IPS DF 6.9 (cell line): ENCODE results near the gene APAF1.
"Not testable (repeated sequence)": the region's sequence is repeated elsewhere in the genome, so short reads cannot be mapped to it uniquely, and the experiment has no call there.

ENCODE experiments used
- DNase-seq: peaks from one replicate; pipeline ENCODE4 v3.0.0-alpha.2; 2013; ENCODE audit warnings: low read depth, low spot score
- H3K27ac ChIP-seq: one replicate; pipeline ENCODE4 v1.5.1; 2013; ENCODE audit warnings: low read length, control low read depth
- H3K27me3 ChIP-seq: 2 replicates; pipeline ENCODE4 v1.6.1; 2013; ENCODE audit warnings: mild to moderate bottlenecking, low read length; ENCODE audit not compliant: control insufficient read depth, insufficient read depth
- H3K36me3 ChIP-seq: 2 replicates; pipeline ENCODE4 v1.6.1; 2013; ENCODE audit warnings: low read length; ENCODE audit not compliant: control insufficient read depth, insufficient read depth
- H3K4me1 ChIP-seq: 2 replicates; pipeline ENCODE4 v1.6.1; 2013; ENCODE audit warnings: low read length; ENCODE audit not compliant: control insufficient read depth, insufficient read depth
- H3K4me3 ChIP-seq: 2 replicates; pipeline ENCODE4 v1.5.1; 2013; ENCODE audit warnings: mild to moderate bottlenecking, low read length
- H3K9me3 ChIP-seq: 2 replicates; pipeline ENCODE4 v1.6.1; 2013; ENCODE audit warnings: low read length, inconsistent platforms; ENCODE audit not compliant: control insufficient read depth, insufficient read depth
- WGBS: extraction: QIAGEN DNeasy Blood & Tissue Kit; methylation state at CpG from one replicate; pipeline ENCODE4 v1.1.7; 2013; ENCODE audit warnings: mixed read lengths, missing lambda C conversion rate; ENCODE audit not compliant: insufficient read length, insufficient coverage; 5-methylcytosine and 5-hydroxymethylcytosine counted together

APAF1 gene

DNA sequence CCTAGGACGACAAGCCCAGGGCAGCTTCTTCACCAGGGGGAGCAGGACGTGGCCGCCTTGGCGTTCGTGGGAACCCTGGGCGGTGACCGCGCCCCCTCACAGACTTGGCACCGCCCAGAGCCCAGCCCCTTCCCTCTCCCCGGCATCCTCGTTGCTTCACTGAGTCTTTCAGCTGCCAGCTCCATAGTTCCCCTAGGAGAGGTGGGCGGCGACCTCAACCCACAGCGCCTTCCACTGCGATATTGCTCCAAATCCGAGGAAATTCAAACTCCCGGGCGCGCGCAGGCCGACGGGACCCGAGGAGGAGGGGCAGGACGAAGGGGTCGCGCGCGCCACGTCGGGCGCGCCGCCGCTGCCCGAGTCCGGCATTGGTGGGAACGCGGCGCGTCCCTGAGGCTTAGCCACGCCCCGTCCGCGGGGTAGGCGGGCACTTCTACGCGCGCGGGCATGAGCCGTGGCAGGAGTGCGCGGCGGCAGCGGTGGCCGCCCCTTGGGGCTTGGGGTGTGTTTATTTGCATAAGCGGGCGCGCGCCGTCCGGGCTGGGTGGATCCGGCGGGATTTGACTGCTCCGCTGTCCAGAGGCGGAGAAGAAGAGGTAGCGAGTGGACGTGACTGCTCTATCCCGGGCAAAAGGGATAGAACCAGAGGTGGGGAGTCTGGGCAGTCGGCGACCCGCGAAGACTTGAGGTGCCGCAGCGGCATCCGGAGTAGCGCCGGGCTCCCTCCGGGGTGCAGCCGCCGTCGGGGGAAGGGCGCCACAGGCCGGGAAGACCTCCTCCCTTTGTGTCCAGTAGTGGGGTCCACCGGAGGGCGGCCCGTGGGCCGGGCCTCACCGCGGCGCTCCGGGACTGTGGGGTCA lies at the start of gene APAF1, which contains the start of gene IKBIP:
TSS of gene APAF1 (plus strand) at position 579 of the 860 bp plus-strand sequence. CDS start 3,070 bp downstream, outside the sequence.
TSS of gene IKBIP (minus strand) at position 77 of the 860 bp plus-strand sequence. CDS start 87 bp downstream, outside the sequence.
- H3K27ac ChIP-seq = no peak within 1 kb of the TSS
- no peaks in the 10 kb centered on the region for H3K27me3 ChIP-seq
- no CpG with 5 or more reads among the region's 91 CpGs for WGBS
- H3K9me3 ChIP-seq = no peaks in the 10 kb centered on the region
- DNase-seq = peak; percentile 93
- no peaks in the 10 kb centered on the region for H3K4me1 ChIP-seq
- H3K4me3 ChIP-seq = peak within 1 kb of the TSS; percentile 95
- peaks cover 5% of the 10 kb centered on the region; the same call in 1 of the 2 replicates for H3K36me3 ChIP-seq

- H3K4me3 ChIP-seq, H3K27ac ChIP-seq, DNase-seq, H3K27me3 ChIP-seq, H3K9me3 ChIP-seq, H3K4me1 ChIP-seq: not testable (repeated sequence)
- peaks cover 19% of the 10 kb centered on the region; the same call in 1 of the 2 replicates for H3K36me3 ChIP-seq
- WGBS = no CpG with 5 or more reads among the region's 5 CpGs
Observed at GRCh38 chr12:98597313-98597712, 47.8 kb upstream of the APAF1 start.

DNA sequence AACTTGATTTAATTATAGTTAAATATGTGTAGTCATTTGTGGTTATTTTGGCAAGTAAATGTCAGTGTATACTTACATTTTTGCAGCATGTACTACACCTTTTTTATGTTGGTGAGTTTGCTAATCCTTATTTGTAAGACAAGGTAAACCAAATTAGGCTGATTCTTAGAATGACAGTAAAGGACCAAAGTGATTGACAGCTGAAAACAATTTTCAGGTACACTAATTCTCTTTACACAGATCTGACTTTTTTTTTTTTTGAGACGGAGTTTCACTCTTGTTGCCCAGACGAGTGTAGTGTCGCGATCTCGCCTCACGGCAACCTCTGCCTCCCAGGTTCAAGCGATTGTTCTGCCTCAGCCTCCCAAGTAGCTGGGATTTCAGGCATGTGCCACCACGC lies 43.2 kb upstream of the APAF1 start:
- H3K27ac ChIP-seq = no peak overlapping the region
- H3K9me3 ChIP-seq = no peaks in the 10 kb centered on the region
- WGBS = no CpG with 5 or more reads among the region's 8 CpGs
- no peaks in the 10 kb centered on the region for H3K27me3 ChIP-seq
- no peaks in the 10 kb centered on the region for H3K4me1 ChIP-seq
- peaks cover 28% of the 10 kb centered on the region; the same call in 1 of the 2 replicates for H3K36me3 ChIP-seq
- no peak for DNase-seq
- no peak overlapping the region for H3K4me3 ChIP-seq

DNA sequence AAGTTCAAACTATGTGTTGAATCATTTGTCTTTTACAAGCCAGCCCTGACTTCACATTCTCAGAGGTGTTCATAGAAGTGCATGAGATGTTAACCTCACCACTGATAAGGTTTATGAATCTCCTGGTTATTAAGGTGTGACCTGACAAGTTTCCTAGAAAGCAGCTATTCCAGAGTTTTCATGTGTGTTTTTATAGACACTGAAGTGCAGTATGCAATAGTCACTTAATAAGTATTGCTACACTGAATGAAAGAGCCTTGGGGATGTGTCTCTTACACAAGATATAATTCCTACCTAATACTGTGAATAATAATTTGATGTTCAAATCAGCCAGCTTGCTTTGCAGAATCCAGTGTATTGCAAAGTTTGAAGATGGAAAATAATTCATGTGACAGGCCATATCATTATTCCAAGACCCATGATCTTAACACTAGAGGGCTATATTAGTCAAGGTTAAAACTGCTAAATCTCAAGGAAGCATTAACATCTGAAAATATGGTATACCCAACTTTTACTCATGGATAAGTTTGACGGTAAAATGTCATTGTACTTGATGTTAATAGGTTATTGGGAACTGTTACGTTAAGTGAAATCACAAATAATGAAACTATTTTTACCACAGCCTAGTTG lies 38.6 kb upstream of the APAF1 start:
- Histone ChIP-seq H3K4me3 (no peak overlapping the region), H3K4me1 (no peaks in the 10 kb centered on the region), H3K36me3 (peaks cover 9% of the 10 kb centered on the region; the same call in 1 of the 2 replicates), H3K27ac (no peak overlapping the region), H3K9me3 (no peaks in the 10 kb centered on the region), H3K27me3 (no peaks in the 10 kb centered on the region)
- no peak for DNase-seq
- WGBS = no CpG with 5 or more reads among the region's 2 CpGs

GRCh38 chr12:98610596-98610995 lies 34.5 kb upstream of the APAF1 start:
- no peak for DNase-seq
- Histone ChIP-seq H3K36me3 (no peaks in the 10 kb centered on the region), H3K9me3 (no peaks in the 10 kb centered on the region), H3K4me1 (no peaks in the 10 kb centered on the region), H3K27me3 (no peaks in the 10 kb centered on the region), H3K27ac (no peak overlapping the region), H3K4me3 (no peak overlapping the region)
- no CpG with 5 or more reads among the region's 2 CpGs for WGBS

DNA sequence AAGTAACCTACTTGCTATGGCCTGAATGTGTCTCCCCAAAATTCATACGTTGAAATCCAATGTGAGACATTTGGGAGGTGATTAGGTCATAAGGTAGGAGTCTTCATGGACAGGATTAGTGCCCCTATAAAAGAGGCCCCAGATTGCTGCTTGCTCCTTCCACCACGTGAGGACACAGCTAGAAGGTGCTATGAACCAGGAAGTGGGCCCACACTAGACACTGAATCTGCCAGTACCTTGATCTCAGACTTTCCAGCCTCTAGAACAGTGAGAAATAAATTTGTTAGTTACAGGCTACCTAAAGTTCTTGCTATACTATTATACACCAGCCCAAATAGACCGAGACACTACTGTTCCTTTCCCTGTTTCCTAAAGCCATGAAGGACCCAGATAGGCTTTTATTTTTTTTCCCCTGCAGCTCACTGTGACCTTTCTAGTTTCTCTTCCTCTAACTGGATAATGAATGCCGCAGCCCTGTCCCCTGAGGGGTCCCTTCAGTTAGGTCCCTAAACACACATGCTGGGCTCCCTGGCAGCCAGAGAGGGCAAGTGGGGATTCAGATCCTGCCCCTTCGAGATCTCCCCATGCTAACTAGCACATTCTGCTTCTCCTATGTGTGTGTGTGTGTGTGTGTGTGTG lies 32.3 kb upstream of the APAF1 start:
- no peaks in the 10 kb centered on the region for H3K27me3 ChIP-seq
- no CpG with 5 or more reads among the region's 5 CpGs for WGBS
- DNase-seq = no peak
- no peaks in the 10 kb centered on the region for H3K4me1 ChIP-seq
- H3K9me3 ChIP-seq = no peaks in the 10 kb centered on the region
- no peaks in the 10 kb centered on the region for H3K36me3 ChIP-seq
- H3K27ac ChIP-seq = no peak overlapping the region
- H3K4me3 ChIP-seq = no peak overlapping the region

DNA sequence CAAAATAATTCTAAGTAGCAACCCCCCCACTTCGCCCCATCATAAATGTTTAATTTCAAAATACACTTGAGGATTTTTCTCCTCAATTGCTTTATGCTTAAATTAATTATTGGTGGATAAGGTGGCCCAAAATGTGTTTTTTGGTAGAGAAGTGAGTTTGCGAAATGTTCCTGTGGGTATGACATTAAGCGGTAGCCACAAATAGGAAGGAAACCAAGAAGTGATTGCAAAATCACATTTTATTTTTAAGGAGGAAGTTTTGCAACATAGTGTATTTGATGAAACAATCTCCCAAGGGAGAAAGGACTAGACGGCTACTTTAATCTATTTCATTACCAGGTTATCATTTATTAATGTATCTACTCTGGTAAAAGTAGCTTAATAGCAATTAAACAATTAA lies 26.1 kb upstream of the APAF1 start:
- no peaks in the 10 kb centered on the region for H3K9me3 ChIP-seq
- WGBS = 100% methylated on average over 1 of the region's 4 CpGs
- H3K27ac ChIP-seq = no peak overlapping the region
- H3K36me3 ChIP-seq = no peaks in the 10 kb centered on the region
- H3K27me3 ChIP-seq = no peaks in the 10 kb centered on the region
- H3K4me3 ChIP-seq = no peak overlapping the region
- H3K4me1 ChIP-seq = no peaks in the 10 kb centered on the region
- DNase-seq = no peak

DNA sequence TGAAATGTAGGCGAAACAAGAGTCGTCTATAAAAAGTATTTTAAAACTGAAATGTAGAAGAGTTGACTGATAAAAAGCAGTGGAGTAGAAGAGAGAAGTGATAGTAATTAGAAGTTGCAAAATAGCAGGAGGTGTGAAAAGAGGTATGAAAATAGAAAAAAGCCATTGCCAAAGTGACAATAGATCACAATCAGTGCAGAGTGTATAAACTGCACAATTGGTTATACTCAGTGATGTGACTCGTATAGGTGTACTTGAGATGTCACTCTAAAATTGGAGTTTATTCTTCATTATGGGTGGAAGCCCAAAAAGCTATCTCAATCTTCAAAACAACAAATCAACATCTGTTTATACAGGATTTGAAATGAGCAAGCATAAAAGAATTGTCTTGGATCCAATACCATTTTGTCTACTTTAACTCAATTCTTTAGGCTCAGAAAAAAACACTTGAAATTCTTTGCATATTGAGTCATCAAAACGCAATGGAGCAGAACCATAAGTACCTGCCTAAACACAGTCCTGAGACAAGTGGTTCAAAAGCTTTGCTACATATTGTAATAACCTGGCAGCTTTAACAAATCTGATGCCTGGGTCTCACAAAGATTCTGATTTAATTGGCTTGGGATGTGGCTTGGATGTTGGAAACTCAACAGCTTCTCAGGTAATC lies 9.3 kb upstream of the APAF1 start:
- H3K27me3 ChIP-seq = no peaks in the 10 kb centered on the region
- H3K9me3 ChIP-seq = no peaks in the 10 kb centered on the region
- no peak for DNase-seq
- WGBS = 100% methylated on average over 1 of the region's 4 CpGs
- no peak overlapping the region for H3K27ac ChIP-seq
- no peaks in the 10 kb centered on the region for H3K4me1 ChIP-seq
- H3K36me3 ChIP-seq = no peaks in the 10 kb centered on the region
- no peak overlapping the region for H3K4me3 ChIP-seq

- whole genome bisulfite sequencing = no CpG with 5 or more reads among the region's 2 CpGs
- Histone ChIP-seq H3K9me3 (no peaks in the 10 kb centered on the region), H3K36me3 (no peaks in the 10 kb centered on the region), H3K4me1 (no peaks in the 10 kb centered on the region), H3K27me3 (no peaks in the 10 kb centered on the region), H3K4me3 (no peak overlapping the region), H3K27ac (no peak overlapping the region)
- no peak for DNase-seq
Observed at GRCh38 chr12:98637068-98637467, 8.0 kb upstream of the APAF1 start.

DNA sequence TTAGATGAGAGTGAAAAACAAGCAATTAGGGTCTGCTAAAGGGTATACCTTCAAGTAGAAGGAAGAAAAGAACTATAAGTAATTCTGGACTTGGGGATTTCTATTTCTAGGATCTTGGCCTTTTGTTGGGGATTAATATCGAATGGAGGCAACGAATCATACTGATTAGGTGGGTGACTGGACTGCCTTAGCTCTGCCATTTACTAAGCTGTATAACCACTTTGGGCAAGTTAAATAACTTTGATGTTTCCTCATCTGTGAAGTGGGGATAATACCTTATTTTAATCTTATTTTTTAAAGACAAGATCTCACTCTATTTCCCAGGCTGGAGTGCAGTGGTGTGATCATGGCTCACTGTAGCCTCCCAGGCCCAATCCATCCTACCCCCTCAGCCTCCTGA lies 7.1 kb upstream of the APAF1 start:
- H3K4me3 ChIP-seq = no peak overlapping the region
- DNase-seq = no peak
- WGBS = no CpG with 5 or more reads among the region's 2 CpGs
- H3K27ac ChIP-seq = no peak overlapping the region
- no peaks in the 10 kb centered on the region for H3K4me1 ChIP-seq
- no peaks in the 10 kb centered on the region for H3K27me3 ChIP-seq
- H3K36me3 ChIP-seq = no peaks in the 10 kb centered on the region
- H3K9me3 ChIP-seq = no peaks in the 10 kb centered on the region
